GM21529 (cell line): ENCODE data around the gene MAGI2.
"Not testable (repeated sequence)": the region's sequence is repeated elsewhere in the genome, so short reads cannot be mapped to it uniquely, and the experiment has no call there.

Source experiments
- ATAC-seq: cut with Tn5 transposase; IDR thresholded peaks from one replicate; pipeline ENCODE4 v1.9.1; 2021; ENCODE audit not compliant: unreplicated experiment

Gene MAGI2

GRCh38 chr7:78329001-78329655 lies 1124.3 kb downstream of the MAGI2 start:
- ATAC-seq: no peak

- no peak for ATAC-seq
These were observed 1125.7 kb downstream of the MAGI2 start for GRCh38 chr7:78327718-78328117.

- ATAC-seq: no peak
These were observed 1126.6 kb downstream of the MAGI2 start for GRCh38 chr7:78326876-78327275.

- ATAC-seq: no peak
These were observed 1127.3 kb downstream of the MAGI2 start for GRCh38 chr7:78326189-78326588.

GRCh38 chr7:78323118-78323517 lies 1130.3 kb downstream of the MAGI2 start:
- no peak for ATAC-seq

- not testable (repeated sequence) for ATAC-seq
These were observed 1131.2 kb downstream of the MAGI2 start for GRCh38 chr7:78322231-78322630.

- ATAC-seq: no peak
These were observed 1136.1 kb downstream of the MAGI2 start for GRCh38 chr7:78317371-78317770.

- no peak for ATAC-seq
These were observed 1137.4 kb downstream of the MAGI2 start for GRCh38 chr7:78316110-78316509.

- no peak for ATAC-seq
These were observed 1138.3 kb downstream of the MAGI2 start for GRCh38 chr7:78315119-78315518.

- ATAC-seq: no peak
These were observed 1142.3 kb downstream of the MAGI2 start for GRCh38 chr7:78311181-78311580.

- ATAC-seq: no peak
These were observed 1145.6 kb downstream of the MAGI2 start for GRCh38 chr7:78307892-78308291.

GRCh38 chr7:78306634-78307033 lies 1146.8 kb downstream of the MAGI2 start:
- no peak for ATAC-seq

GRCh38 chr7:78301407-78301806 lies 1152.1 kb downstream of the MAGI2 start:
- no peak for ATAC-seq

GRCh38 chr7:78299088-78299487 lies 1154.4 kb downstream of the MAGI2 start:
- no peak for ATAC-seq

- ATAC-seq: no peak
These were observed 1156.7 kb downstream of the MAGI2 start for GRCh38 chr7:78296644-78297371.

GRCh38 chr7:78296046-78296597 lies 1157.3 kb downstream of the MAGI2 start:
- no peak for ATAC-seq

GRCh38 chr7:78289471-78289870 lies 1164.0 kb downstream of the MAGI2 start:
- not testable (repeated sequence) for ATAC-seq

- no peak for ATAC-seq
These were observed 1168.5 kb downstream of the MAGI2 start for GRCh38 chr7:78284945-78285344.

- no peak for ATAC-seq
These were observed 1173.2 kb downstream of the MAGI2 start for GRCh38 chr7:78280276-78280675.

- ATAC-seq: no peak
These were observed 1174.0 kb downstream of the MAGI2 start for GRCh38 chr7:78279457-78279856.

- no peak for ATAC-seq
These were observed 1174.4 kb downstream of the MAGI2 start for GRCh38 chr7:78279032-78279431.

GRCh38 chr7:78267141-78267540 lies 1186.3 kb downstream of the MAGI2 start:
- no peak for ATAC-seq
